Amygdala (tissue), 56 donors: ENCODE measurements around the gene CCIN.
A peak's percentile ranks its signal among the peaks of the same experiment; 100 is the strongest.

Experiments used
- DNase-seq, 56 donors: peaks; one replicate each; lab custom pipeline; 2025; lab: John Stamatoyannopoulos, UW

Gene CCIN

GRCh38 chr9:36218411-36218901 lies 49.3 kb downstream of the CCIN start:
- peak in 20 of 56 donors; percentile 17 to 74 (median 34) for DNase-seq
